HG02938 (cell line): ENCODE data around the gene ZNF407.

ENCODE experiments used
- ATAC-seq: cut with Tn5 transposase; IDR thresholded peaks from one replicate; pipeline ENCODE4 v1.9.1; 2021; ENCODE audit warnings: mild to moderate bottlenecking, moderate library complexity; ENCODE audit not compliant: unreplicated experiment

The ZNF407 gene

GRCh38 chr18:74669136-74669798 lies 71.6 kb downstream of the ZNF407 start:
- no peak for ATAC-seq

GRCh38 chr18:74672371-74672770 lies 74.7 kb downstream of the ZNF407 start:
- no peak for ATAC-seq

- no peak for ATAC-seq
Measured at GRCh38 chr18:74674487-74674886, 76.8 kb downstream of the ZNF407 start.

GRCh38 chr18:74679006-74679678 lies 81.5 kb downstream of the ZNF407 start:
- ATAC-seq: peak; percentile 77

- ATAC-seq: no peak
Measured at GRCh38 chr18:74679679-74680076, 82.0 kb downstream of the ZNF407 start.

GRCh38 chr18:74682141-74682990 lies 84.7 kb downstream of the ZNF407 start:
- ATAC-seq: no peak

- ATAC-seq: no peak
Measured at GRCh38 chr18:74682991-74683297, 85.3 kb downstream of the ZNF407 start.

GRCh38 chr18:74683573-74683972 lies 85.9 kb downstream of the ZNF407 start:
- no peak for ATAC-seq

- ATAC-seq: no peak
Measured at GRCh38 chr18:74689251-74689650, 91.6 kb downstream of the ZNF407 start.

- no peak for ATAC-seq
Measured at GRCh38 chr18:74692367-74693013, 94.8 kb downstream of the ZNF407 start.

GRCh38 chr18:74694436-74694835 lies 96.8 kb downstream of the ZNF407 start:
- no peak for ATAC-seq

- ATAC-seq: no peak
Measured at GRCh38 chr18:74695170-74695569, 97.5 kb downstream of the ZNF407 start.

- no peak for ATAC-seq
Measured at GRCh38 chr18:74698881-74699280, 101.2 kb downstream of the ZNF407 start.

GRCh38 chr18:74699455-74699854 lies 101.8 kb downstream of the ZNF407 start:
- no peak for ATAC-seq

- no peak for ATAC-seq
Measured at GRCh38 chr18:74702950-74703349, 105.3 kb downstream of the ZNF407 start.

GRCh38 chr18:74708169-74708568 lies 110.5 kb downstream of the ZNF407 start:
- ATAC-seq: no peak

GRCh38 chr18:74709452-74709851 lies 111.8 kb downstream of the ZNF407 start:
- no peak for ATAC-seq

GRCh38 chr18:74714120-74714519 lies 116.5 kb downstream of the ZNF407 start:
- ATAC-seq: no peak

GRCh38 chr18:74714791-74715190 lies 117.1 kb downstream of the ZNF407 start:
- no peak for ATAC-seq

GRCh38 chr18:74715306-74715705 lies 117.6 kb downstream of the ZNF407 start:
- ATAC-seq: no peak
